ENCODE data around the gene AFAP1L2.

The AFAP1L2 gene

GRCh38 chr10:114276066-114276465 is 128.2 kb downstream of the AFAP1L2 start:
- Histone ChIP-seq H3K4me3 (ENCODE audit: low read length) (no peak overlapping the region), H3K9me3 (ENCODE audit: control insufficient read depth, insufficient read depth, low read length) (no peaks in the 10 kb centered on the region), H3K4me2 (ENCODE audit: low read length) (no peak overlapping the region), H3K9me2 (replicated peaks; ENCODE audit: control insufficient read depth, low read length) (no peaks in the 10 kb centered on the region), H4K20me1 (ENCODE audit: control insufficient read depth, insufficient read depth, low read depth, low read length) (no peaks in the 10 kb centered on the region), H3K27me3 (ENCODE audit: control insufficient read depth, low read length) (peaks cover 3% of the 10 kb centered on the region; the same call in 1 of the 2 replicates), H3F3A (ENCODE audit: control insufficient read depth, insufficient read depth) (no peaks in the 10 kb centered on the region), H3K4me1 (ENCODE audit: control insufficient read depth, low read length) (no peaks in the 10 kb centered on the region), H3K36me3 (ENCODE audit: control insufficient read depth, low read length) (no peaks in the 10 kb centered on the region), H3K79me2 (ENCODE audit: control insufficient read depth, low read length) (no peaks in the 10 kb centered on the region), H3K27ac (ENCODE audit: low read depth, low read length) (no peak overlapping the region)
- TF ChIP-seq CTCF (IDR thresholded peaks at IDR 0.05; ENCODE audit: low read depth, low read length, poor library complexity, severe bottlenecking) (no peak), EZH2phosphoT487 (IDR thresholded peaks at IDR 0.05; ENCODE audit: borderline replicate concordance, low read length) (no peak)

- TF ChIP-seq EZH2phosphoT487 (IDR thresholded peaks at IDR 0.05; ENCODE audit: borderline replicate concordance, low read length) (no peak), CTCF (IDR thresholded peaks at IDR 0.05; ENCODE audit: low read depth, low read length, poor library complexity, severe bottlenecking) (no peak)
- Histone ChIP-seq H4K20me1 (ENCODE audit: control insufficient read depth, insufficient read depth, low read depth, low read length) (no peaks in the 10 kb centered on the region), H3K79me2 (ENCODE audit: control insufficient read depth, low read length) (no peaks in the 10 kb centered on the region), H3K4me3 (ENCODE audit: low read length) (no peak overlapping the region), H3K27me3 (ENCODE audit: control insufficient read depth, low read length) (peaks cover 3% of the 10 kb centered on the region; the same call in 1 of the 2 replicates), H3K27ac (ENCODE audit: low read depth, low read length) (no peak overlapping the region), H3K9me2 (replicated peaks; ENCODE audit: control insufficient read depth, low read length) (no peaks in the 10 kb centered on the region), H3K36me3 (ENCODE audit: control insufficient read depth, low read length) (no peaks in the 10 kb centered on the region), H3K4me2 (ENCODE audit: low read length) (no peak overlapping the region), H3K4me1 (ENCODE audit: control insufficient read depth, low read length) (no peaks in the 10 kb centered on the region), H3K9me3 (ENCODE audit: control insufficient read depth, insufficient read depth, low read length) (no peaks in the 10 kb centered on the region), H3F3A (ENCODE audit: control insufficient read depth, insufficient read depth) (no peaks in the 10 kb centered on the region)
These were observed 129.5 kb downstream of the AFAP1L2 start for GRCh38 chr10:114274616-114275453.

GRCh38 chr10:114273910-114274309 is 130.4 kb downstream of the AFAP1L2 start:
- H3K4me3 ChIP-seq (ENCODE audit: low read length), result no peak overlapping the region
- H3K9me2 ChIP-seq (replicated peaks; ENCODE audit: control insufficient read depth, low read length), result no peaks in the 10 kb centered on the region
- no peaks in the 10 kb centered on the region for H3F3A ChIP-seq (ENCODE audit: control insufficient read depth, insufficient read depth)
- no peaks in the 10 kb centered on the region for H3K36me3 ChIP-seq (ENCODE audit: control insufficient read depth, low read length)
- no peaks in the 10 kb centered on the region for H3K9me3 ChIP-seq (ENCODE audit: control insufficient read depth, insufficient read depth, low read length)
- no peak overlapping the region for H3K4me2 ChIP-seq (ENCODE audit: low read length)
- H4K20me1 ChIP-seq (ENCODE audit: control insufficient read depth, insufficient read depth, low read depth, low read length), result no peaks in the 10 kb centered on the region
- H3K79me2 ChIP-seq (ENCODE audit: control insufficient read depth, low read length), result no peaks in the 10 kb centered on the region
- H3K4me1 ChIP-seq (ENCODE audit: control insufficient read depth, low read length), result no peaks in the 10 kb centered on the region
- H3K27ac ChIP-seq (ENCODE audit: low read depth, low read length), result no peak overlapping the region
- peaks cover 3% of the 10 kb centered on the region; the same call in 1 of the 2 replicates for H3K27me3 ChIP-seq (ENCODE audit: control insufficient read depth, low read length)
- TF ChIP-seq CTCF (IDR thresholded peaks at IDR 0.05; ENCODE audit: low read depth, low read length, poor library complexity, severe bottlenecking), result no peak
- no peak for TF ChIP-seq EZH2phosphoT487 (IDR thresholded peaks at IDR 0.05; ENCODE audit: borderline replicate concordance, low read length)
